ENCODE measurements around the gene GLI3.

DNA sequence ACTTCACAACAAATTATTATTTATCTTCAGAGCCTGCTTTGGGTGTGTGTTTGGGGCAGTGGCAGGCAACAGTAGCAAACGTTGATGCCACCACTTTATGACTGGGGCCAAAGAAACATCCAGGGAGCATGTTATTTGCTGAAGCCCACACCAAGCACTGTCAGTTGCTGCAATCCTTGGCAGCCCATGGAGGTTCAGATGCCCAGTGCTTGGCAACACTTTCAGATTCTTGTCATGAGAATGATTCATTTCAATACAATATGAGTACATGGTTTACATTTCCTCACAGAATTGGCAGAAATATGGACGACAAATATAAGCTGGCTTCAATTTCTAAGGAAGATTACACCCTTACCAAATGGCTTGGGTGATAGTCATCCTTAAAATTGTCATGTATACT lies 46.5 kb upstream of the GLI3 start:
- TF ChIP-seq POLR2AphosphoS5 (IDR thresholded peaks at IDR 0.05; ENCODE audit: low read depth, low read length) (no peak), TAF1 (IDR thresholded peaks at IDR 0.05; ENCODE audit: borderline replicate concordance, insufficient read depth, low read length) (no peak), FOXP2 (optimal IDR thresholded peaks at IDR 0.05; ENCODE audit: borderline replicate concordance, extremely low read depth, extremely low read length, insufficient read depth) (no peak)
